ENCODE results near the gene KRT86.

The KRT86 gene

GRCh38 chr12:52294803-52295202 is 20.4 kb downstream of the KRT86 start:
- Histone ChIP-seq H3K9me3 (ENCODE audit: control insufficient read depth, insufficient read depth, low read depth, low read length) (no peaks in the 10 kb centered on the region), H3K36me3 (ENCODE audit: control insufficient read depth in 2 of 2, insufficient read depth in 1 of 2, low read length in 2 of 2) (no peaks in the 10 kb centered on the region), H3K27ac (ENCODE audit: extremely low read depth, low read depth, low read length) (no peak overlapping the region), H3K4me1 (ENCODE audit: control insufficient read depth, insufficient read depth, low read length) (no peaks in the 10 kb centered on the region), H3K4me3 (ENCODE audit: low read depth, low read length) (no peak overlapping the region)
- TF ChIP-seq ZNF624 (tag by site-specific recombination; IDR thresholded peaks at IDR 0.05) (no peak), ZNF146 (tag by site-specific recombination; IDR thresholded peaks at IDR 0.05) (no peak), ZNF362 (tag by site-specific recombination; IDR thresholded peaks at IDR 0.05) (no peak), ZNF701 (tag by site-specific recombination; IDR thresholded peaks at IDR 0.05) (no peak), ZNF148 (tag by site-specific recombination; IDR thresholded peaks at IDR 0.05; ENCODE audit: borderline replicate concordance) (no peak), GLI2 (tag by site-specific recombination; IDR thresholded peaks at IDR 0.05; ENCODE audit: borderline replicate concordance, low read depth) (no peak), MEIS1 (CRISPR knock-in tag; IDR thresholded peaks at IDR 0.05; ENCODE audit: borderline replicate concordance) (no peak), ZNF16 (tag by site-specific recombination; IDR thresholded peaks at IDR 0.05; ENCODE audit: low read depth) (no peak), ZNF23 (tag by site-specific recombination; IDR thresholded peaks at IDR 0.05; ENCODE audit: borderline replicate concordance) (no peak), RBAK (tag by site-specific recombination; IDR thresholded peaks at IDR 0.05) (no peak), ZNF274 (IDR thresholded peaks at IDR 0.05; ENCODE audit: low read length) (no peak), ZNF274 (tag by site-specific recombination; IDR thresholded peaks at IDR 0.05; ENCODE audit: borderline replicate concordance) (no peak), SETDB1 (IDR thresholded peaks at IDR 0.05; ENCODE audit: insufficient read length, low read length) (no peak), ZNF221 (tag by site-specific recombination; IDR thresholded peaks at IDR 0.05; ENCODE audit: borderline replicate concordance) (no peak), ZSCAN23 (tag by site-specific recombination; IDR thresholded peaks at IDR 0.05) (no peak), ZNF544 (tag by site-specific recombination; IDR thresholded peaks at IDR 0.05) (no peak), ATF2 (tag by site-specific recombination; IDR thresholded peaks at IDR 0.05; ENCODE audit: low read depth) (no peak)
- TF ChIP-seq, protein P1, sequence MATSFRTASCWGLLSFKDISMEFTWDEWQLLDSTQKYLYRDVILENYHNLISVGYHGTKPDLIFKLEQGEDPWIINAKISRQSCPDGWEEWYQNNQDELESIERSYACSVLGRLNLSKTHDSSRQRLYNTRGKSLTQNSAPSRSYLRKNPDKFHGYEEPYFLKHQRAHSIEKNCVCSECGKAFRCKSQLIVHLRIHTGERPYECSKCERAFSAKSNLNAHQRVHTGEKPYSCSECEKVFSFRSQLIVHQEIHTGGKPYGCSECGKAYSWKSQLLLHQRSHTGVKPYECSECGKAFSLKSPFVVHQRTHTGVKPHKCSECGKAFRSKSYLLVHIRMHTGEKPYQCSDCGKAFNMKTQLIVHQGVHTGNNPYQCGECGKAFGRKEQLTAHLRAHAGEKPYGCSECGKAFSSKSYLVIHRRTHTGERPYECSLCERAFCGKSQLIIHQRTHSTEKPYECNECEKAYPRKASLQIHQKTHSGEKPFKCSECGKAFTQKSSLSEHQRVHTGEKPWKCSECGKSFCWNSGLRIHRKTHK (tag by site-specific recombination; IDR thresholded peaks at IDR 0.05): no peak
- ChIA-PET POLR2A (no interaction called here), CTCF (interaction anchor here (0.8 to 2.7 kb wide), 11 partner anchors 8 to 123 kb away, joined by 3 to 19 read pairs (median 5); no protein-coding TSS in a partner anchor)

DNA sequence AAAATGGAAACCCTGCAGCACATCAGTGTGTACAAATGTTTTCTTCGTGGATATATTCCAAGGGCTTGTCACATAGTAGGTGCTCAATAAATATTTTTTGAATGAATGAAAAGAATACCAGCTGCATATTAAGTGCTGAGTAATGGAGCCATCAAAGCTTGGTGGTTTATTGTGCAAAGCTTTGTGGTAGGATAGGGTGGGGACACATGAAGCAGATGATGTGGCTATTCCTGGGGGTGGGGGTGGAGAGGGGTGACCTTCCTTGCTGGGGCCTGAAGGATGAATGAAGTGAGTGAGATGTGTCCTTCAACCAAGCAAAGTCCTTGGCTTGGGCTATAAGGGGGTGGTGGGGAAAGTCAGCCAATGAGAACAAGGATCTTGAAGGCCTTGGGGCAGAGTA is 21.2 kb downstream of the KRT86 start:
- Histone ChIP-seq H3K36me3 (ENCODE audit: control insufficient read depth in 2 of 2, insufficient read depth in 1 of 2, low read length in 2 of 2) (no peaks in the 10 kb centered on the region), H3K9me3 (ENCODE audit: control insufficient read depth, insufficient read depth, low read depth, low read length) (no peaks in the 10 kb centered on the region), H3K4me1 (ENCODE audit: control insufficient read depth, insufficient read depth, low read length) (no peaks in the 10 kb centered on the region), H3K4me3 (ENCODE audit: low read depth, low read length) (no peak overlapping the region), H3K27ac (ENCODE audit: extremely low read depth, low read depth, low read length) (no peak overlapping the region)
- CTCF ChIA-PET: interaction anchor here (0.9 to 2.7 kb wide), 5 partner anchors 9 to 74 kb away, joined by 4 to 19 read pairs (median 6); no protein-coding TSS in a partner anchor
- POLR2A ChIA-PET: interaction anchor here (0.7 kb wide), 1 partner anchor 602 kb away, joined by 4 read pairs; no protein-coding TSS in a partner anchor
- TF ChIP-seq ELK4 (IDR thresholded peaks at IDR 0.05; ENCODE audit: borderline replicate concordance, low read depth, low read length): no peak
- no peak for TF ChIP-seq ZXDB (tag by site-specific recombination; IDR thresholded peaks at IDR 0.05)
- no peak for TF ChIP-seq ZNF121 (tag by site-specific recombination; IDR thresholded peaks at IDR 0.05)
- TF ChIP-seq HOXA7 (CRISPR knock-in tag; IDR thresholded peaks at IDR 0.05; ENCODE audit: borderline replicate concordance): no peak
- no peak for TF ChIP-seq ZSCAN5A (tag by site-specific recombination; IDR thresholded peaks at IDR 0.05)
- TF ChIP-seq ZNF48 (tag by site-specific recombination; IDR thresholded peaks at IDR 0.05): no peak
- TF ChIP-seq ZBTB8A (tag by site-specific recombination; IDR thresholded peaks at IDR 0.05): no peak
- no peak for TF ChIP-seq SCRT1 (tag by site-specific recombination; IDR thresholded peaks at IDR 0.05; ENCODE audit: borderline replicate concordance)
- TF ChIP-seq ZNF837 (tag by site-specific recombination; IDR thresholded peaks at IDR 0.05): no peak
- no peak for TF ChIP-seq ZNF623 (tag by site-specific recombination; IDR thresholded peaks at IDR 0.05)
